NCI-H2107 treated with DMSO at 0.1 percent for 48 hours (cell line): ENCODE data around the gene SETDB2.
A peak's percentile ranks its signal among the peaks of the same experiment; 100 is the strongest.
"Not testable (repeated sequence)": the region's sequence is repeated elsewhere in the genome, so short reads cannot be mapped to it uniquely, and the experiment has no call there.

Experiments
- DNase-seq: peaks from one replicate; lab custom pipeline; 2025; ENCODE audit not compliant: unreplicated experiment; lab: John Stamatoyannopoulos, UW

SETDB2 gene

DNA sequence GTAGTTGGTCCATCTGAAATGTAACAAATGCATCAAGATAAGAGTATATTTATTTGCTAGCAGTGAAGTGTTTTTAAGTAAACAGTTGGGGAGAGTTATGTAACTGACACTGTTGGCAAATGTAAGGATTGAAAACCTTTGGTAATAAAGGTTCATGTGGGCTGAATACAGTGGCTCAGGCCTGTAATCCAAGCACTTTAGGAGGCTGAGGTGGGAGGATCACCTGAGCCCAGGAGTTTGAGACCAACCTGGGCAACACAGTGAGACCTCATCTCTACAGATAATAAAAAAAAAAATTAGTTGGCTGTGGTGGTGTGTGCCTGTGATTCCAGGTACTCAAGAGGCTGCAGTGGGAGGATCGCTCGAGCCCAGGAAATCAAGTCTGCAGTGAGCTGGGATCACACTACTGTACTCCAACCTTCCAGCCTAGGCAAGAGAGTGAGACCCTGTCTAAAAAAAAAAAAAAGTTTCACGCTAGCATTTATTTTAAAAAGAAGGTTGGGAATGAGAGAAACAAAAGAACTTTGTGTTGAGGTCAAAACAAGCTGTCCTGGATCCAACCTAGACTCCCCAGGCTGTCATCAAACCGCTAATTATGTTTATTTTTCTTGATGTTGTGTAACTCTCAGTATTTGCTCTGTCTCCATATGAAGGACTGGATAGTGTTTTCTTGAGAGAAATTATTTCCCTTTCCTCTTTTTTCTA is 20.7 kb downstream of the SETDB2 start:
- no peak for DNase-seq

DNA sequence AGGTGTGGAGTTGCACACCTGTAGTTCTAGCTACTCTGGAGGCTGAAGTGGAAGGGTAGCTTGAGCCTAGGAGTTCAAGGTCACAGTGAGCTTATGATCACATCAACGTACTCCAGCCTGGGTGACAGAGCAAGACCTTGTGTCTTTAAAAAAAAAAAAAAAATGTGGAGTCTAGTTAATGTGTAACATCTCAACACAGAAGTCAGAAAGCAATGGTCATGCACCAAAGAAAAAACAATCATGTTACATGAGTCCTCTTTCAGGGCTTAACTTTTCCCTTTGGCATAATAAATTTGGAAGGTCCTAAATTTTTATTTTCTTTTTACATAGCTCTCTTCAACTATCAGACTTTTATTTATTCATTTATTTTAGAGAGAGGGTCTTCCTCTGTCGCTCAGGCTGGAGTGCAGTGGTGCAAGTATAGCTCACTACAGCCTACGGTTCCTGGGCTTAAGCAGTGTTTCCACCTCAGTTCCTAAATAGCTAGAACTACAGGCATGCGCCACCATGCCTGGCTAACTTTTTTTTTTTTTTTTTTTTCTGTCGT is 22.3 kb downstream of the SETDB2 start:
- no peak for DNase-seq

DNA sequence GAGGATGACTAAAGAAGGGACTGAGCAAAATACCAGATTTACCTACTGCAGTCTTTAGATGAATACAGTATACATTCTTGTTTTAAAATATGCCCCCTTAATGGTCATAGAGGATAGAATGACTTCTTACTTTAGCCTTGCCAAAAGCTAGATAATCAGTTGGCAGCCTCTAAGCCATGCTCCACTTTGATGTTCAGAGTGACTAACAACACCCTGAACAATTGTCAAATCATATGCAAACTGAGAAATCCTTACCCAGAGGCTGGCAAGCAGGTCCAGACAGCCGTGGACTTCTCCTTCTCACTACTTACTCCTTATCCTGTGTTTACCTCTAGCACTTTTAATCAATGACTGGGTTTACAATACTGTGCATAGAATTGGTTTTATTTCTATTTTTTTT is 28.1 kb downstream of the SETDB2 start:
- DNase-seq, result no peak

DNA sequence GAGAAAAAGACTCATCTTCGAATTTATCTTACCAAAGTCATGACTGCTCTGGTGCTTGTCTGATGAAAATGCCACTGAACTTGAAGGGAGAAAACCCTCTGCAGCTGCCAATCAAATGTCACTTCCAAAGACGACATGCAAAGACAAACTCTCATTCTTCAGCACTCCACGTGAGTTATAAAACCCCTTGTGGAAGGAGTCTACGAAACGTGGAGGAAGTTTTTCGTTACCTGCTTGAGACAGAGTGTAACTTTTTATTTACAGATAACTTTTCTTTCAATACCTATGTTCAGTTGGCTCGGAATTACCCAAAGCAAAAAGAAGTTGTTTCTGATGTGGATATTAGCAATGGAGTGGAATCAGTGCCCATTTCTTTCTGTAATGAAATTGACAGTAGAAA is 32.5 kb downstream of the SETDB2 start:
- no peak for DNase-seq

DNA sequence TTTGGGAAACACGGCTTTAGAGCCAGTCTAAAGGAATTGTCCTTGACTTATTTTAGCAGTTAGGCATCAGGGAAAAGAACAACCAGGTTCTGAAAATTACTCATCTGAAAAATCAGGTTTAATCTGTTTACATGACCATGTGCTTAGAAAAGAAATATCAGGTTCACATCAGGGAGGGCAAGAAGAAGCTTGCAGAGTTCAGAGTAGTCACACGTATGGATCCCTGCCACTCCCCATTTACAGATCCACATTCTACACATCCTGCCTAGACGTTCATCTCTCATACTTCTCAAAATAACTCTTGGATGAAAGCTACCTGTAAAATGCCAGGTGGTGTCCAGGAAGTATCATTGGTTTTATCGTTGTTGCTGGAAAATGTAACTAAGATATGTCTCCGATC is 37.7 kb downstream of the SETDB2 start:
- no peak for DNase-seq

DNA sequence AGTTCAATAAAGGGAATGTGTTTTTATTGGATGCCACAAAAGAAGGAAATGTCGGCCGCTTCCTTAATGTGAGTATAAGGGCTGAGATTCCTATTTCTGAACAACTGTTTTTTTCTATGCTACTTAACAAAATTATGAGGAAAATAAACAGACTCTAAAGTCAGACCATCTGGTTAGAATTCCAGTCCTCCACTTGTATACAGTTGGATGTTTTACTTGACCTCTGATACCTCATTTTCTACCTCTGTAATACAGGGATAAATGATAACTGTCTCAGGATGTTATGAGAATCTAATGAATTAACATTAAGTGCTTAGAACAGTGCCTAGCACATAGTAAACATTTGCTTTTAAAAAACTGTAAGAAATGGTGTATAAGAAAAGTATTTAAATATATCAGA is 44.5 kb downstream of the SETDB2 start:
- DNase-seq, result no peak

DNA sequence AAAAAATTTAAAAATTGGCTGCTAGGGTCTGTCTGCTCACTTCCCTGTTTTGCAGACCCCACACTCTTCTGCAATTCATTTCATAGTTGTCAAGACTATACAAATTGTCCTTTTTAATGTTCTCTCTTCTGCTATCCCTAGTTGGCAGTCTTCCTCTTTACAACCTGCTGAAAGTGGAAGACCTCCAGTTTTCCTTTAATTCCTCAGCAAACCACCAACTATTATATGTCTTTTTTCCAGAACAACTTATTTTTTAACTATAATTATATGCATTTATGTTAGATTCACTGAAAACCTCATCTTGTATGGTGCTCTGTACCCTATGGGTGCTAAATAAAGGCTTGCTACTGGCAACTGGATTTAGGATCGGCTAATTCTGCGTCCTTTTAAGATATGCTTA is 50.6 kb downstream of the SETDB2 start:
- DNase-seq, result no peak

DNA sequence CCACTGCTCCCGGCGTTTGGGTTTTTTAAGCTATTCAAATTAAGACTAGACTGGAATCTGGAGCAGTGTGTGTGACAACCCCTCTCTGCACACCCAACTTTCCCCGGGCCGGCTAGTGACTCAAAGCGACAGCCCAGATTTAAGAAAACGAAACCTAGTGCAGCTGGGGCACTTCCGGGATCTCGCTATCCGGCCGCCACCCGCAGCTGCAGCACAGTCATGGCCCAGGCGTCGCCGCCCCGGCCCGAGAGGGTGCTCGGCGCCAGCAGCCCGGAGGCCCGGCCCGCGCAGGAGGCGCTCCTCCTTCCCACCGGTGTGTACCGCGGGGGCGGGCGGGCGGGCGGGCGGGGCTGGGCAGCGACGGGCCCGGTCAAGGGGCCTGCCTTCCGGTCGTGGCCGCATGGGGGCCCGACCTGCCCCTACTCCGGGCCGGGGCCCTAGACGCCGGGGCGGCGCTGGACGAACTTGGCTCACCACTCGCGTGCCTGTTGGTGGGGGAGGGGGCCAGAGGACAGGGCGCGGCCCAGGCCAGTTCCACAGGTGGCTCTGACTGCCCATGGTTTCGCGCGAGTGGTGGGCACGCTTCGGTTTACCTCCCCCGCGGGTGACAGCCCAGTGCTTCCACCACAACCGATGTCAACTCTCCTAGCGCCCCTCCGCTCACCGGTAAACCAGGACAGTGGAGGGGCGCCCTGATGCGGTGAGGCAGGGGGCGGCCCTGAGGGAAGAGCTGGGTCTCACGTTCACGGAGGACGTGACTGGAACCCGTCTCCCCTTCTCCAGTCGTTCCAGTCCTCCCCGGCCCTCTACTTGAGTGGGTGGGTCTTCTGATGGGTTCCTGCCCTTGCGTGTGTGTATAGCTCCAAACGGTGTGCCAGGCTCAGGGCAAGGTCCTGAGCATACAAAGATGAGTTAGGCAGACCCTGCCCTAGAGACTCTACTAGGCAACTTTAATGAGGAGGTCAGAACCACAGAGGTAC is 52.0 kb downstream of the SETDB2 start, which contains the start of gene PHF11:
PHF11 (plus strand) TSS at position 171 of the 980 bp plus-strand sequence; CDS start at position 220, 49 bp downstream.
- DNase-seq, result peak; percentile 11

DNA sequence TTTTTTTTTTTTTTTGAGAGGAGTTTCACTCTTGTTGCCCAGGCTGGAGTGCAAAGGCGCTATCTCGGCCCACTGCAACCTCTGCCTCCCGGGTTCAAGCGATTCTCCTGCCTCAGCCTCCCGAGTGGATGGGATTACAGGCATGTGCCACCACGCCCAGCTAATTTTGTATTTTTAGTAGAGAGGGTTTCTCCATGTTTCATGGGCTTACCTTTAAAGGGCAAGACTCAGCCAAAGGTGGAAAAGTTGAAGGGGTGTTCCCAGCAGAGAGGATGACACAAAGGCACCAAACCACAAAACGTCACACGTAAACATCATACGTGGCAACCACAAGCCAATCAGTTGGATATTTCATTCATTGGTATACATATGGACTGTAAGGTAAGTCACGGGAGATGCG is 52.8 kb downstream of the SETDB2 start:
- DNase-seq, result not testable (repeated sequence)

DNA sequence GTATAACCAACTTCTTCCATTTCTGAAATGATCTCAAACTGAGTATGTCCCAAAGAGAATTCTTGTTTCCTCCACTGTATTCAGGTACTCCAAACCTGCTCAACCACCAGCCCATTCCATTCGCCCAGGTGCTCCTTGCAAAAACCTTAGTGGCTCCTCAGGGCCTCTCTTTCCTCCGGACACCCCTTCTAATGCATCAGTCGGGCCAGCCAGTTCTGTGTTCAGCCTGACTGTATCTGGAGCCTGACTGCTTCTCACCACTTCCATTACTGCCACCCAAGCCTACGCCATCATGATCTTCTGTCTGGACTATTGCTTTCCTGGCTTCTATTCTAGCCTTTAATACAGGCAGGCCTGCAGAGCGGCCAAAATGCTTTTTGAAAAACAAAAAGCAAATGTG is 53.2 kb downstream of the SETDB2 start:
- no peak for DNase-seq

DNA sequence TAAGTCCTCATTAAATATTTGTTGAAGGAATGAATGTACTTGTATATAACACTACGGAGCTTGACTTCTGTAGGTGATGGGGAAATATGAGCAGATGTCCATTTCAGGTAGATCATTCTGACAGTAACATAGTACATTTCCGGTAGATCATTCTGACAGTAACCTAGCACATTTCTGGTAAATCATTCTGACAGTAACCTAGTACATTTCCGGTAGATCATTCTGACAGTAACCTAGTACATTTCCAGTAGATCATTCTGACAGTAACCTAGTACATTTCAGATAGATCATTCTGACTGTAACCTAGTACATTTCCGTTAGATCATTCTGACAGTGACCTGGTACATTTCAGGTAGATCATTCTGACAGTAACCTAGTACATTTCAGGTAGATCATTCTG is 54.1 kb downstream of the SETDB2 start:
- DNase-seq, result no peak

DNA sequence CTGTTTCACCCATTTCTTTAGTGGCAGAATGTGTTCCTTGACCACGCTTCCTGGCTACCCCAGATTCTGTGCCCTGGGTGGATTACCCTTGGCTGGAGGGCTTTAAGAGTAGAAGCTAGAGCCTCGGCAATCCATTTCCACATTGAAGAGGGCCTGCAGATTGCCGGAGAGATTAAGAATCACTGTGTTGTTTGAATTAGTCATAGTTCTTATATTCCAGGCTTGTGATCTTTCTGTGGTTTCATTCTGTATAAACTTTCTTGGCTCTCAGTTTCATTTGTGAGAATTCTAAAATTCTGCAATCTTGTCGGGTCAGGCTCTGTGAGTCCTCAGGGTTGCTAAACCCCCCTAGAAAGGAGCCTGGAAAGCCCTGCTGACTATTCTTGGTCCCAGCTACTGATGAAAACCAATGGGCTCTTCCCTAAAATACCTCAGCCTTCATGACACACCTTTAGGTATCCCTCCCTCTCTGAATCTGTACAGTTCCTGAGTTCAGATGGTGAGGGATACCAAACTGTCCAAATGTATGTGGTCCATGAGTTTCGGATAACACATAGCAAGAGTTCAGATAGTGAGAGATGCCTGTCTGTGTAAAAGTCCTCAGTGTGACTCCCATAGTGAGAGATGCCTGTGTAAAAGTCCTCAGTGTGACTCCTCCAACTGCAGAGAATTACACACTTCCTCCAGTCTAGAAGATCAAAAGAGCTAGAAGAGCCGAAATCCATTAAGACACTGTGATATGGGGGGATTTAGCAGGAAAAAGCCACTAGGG is 56.0 kb downstream of the SETDB2 start:
- no peak for DNase-seq

DNA sequence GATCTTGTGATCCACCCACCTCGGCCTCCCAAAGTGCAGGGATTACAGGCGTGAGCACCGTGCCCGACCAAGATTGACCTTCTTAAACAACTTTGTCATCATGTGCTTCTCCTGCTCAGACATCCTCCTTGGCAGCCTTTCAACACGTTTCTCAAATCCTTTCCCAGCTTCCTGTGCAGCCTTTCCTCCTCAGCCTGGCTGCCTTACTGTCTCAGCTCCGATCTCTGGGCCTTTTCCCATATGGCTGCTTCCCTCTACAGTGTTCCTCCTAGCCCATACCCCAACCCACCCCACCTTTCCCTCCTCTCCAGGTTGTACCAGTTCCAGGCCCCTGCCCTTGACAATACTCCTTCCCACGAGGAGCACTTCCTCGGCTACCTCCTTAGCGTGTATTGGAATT is 58.9 kb downstream of the SETDB2 start:
- DNase-seq, result no peak

DNA sequence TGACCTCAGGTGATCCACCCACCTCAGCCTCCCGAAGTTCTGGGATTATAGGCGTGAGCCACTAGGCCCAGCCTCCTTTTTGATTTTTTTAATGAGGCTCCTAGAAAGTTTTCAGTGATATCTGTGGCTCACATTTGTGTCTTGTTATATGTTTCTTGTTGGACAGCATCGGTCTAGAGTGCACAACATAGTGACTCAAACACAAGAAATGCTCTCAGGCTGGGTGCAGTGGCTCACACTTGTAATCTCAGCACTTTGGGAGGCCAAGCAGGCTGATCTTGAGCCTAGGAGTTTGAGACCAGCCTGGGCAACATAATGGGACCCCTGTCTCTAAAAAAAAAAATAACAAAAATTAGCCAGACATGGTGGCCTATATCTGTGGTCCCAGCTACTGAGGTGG is 59.9 kb downstream of the SETDB2 start:
- no peak for DNase-seq

DNA sequence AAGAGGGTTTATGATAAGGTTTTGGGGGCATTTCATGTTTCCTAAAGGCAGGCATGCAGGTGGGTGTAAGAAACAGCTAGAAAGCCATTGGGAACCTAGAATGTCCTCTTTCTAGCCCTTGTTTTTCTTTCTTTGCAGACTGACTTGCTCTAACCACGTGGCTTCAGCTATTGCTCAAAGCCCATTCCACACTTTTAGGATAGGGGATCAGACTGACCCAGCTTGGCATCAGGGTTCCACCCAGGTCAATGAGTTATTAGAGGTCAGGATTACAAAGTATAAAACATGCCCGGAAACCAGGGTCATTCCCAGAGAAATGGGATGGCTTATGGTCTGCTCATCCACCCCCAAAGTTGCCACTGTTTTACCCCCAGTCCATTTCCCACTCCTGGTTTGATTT is 68.5 kb downstream of the SETDB2 start:
- no peak for DNase-seq

DNA sequence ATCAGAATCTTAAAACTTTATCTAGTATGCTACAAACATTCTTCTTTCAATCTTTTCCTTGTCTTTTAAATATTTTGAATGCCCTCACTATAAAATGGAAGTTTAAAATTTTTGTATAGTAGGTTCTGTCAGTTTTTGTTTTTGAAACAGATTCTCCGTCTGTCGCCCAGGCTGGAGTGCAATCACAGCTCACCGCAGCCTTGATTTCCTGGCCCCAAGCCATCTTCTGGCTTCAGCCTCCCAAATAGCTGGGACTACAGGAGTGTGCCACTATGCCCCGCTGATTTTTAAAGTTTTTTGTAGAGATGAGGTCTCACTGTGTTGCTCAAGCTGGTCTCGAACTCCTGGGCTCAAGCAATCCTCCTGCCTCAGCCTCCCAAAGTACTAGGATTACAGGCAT is 72.4 kb downstream of the SETDB2 start:
- no peak for DNase-seq

DNA sequence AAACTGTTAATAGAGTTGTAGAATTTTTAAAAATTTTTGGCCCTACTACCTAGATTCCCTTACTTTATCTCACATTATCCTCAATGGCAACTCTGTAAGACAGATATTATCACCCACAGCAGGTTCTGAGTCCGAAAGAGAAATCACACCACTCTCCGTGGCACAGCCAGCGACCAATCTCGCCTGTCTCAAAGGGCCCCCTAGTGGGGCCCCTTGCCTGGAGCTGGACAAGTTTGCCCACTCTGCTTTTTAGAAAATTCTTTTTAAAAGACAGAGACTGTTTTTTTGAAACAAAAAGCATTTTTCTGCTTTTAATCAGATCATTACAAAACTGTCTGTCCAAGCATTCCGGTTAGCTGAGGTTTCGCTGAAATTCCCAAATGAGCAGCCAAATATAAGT is 73.4 kb downstream of the SETDB2 start:
- no peak for DNase-seq

DNA sequence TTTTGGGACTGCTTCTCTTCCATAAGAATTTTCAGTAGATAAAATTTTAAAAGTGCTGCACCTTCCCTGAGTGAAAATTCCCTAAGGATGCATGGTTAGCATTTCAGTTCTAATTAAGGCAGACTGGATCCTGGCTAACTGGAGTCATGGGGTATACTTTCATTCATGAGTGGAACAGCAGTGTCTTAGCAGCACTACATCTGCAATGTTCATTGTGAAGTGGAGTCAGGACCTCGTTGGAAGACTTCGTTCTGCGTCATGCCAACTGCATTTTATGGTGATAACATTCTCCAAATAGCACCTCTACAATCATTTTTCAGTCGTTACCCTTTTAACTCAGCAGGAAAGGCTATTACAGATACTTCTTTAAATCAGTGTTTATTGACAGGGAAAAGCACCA is 77.2 kb downstream of the SETDB2 start:
- DNase-seq, result no peak

DNA sequence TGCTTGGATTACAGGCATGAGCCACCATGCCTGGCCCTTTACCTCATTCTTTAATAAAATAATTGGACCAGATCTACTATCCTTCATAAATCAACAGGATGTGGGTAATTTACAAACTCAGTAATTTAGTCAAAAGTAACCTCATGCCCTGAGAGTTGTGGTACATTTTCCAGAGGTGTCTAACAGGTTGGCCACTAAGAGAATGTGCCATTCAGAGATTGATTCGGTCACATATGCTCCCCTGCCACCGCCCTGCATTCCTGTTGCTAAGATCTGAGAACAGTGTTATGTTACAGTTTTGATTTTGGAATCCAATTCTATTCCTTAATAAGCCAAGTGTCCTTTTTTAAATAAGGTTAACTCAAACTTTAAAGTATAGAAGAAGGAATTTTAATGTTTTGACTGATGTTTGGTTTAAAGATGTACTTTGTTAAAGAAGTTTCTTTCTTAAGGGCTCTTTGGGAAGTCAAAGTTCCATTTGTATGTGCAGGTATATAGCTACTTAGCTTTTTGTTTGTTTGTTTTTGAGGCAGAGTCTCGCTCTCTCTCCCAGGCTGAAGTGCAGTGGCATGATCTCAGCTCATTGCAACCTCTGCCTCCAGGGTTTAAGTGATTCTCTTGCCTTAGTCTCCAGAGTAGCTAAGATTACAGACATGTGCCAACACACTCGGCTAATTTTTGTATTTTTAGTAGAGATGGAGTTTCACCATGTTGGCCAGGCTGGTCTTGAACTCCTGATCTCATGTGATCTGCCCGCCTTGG is 80.8 kb downstream of the SETDB2 start:
- DNase-seq, result no peak

DNA sequence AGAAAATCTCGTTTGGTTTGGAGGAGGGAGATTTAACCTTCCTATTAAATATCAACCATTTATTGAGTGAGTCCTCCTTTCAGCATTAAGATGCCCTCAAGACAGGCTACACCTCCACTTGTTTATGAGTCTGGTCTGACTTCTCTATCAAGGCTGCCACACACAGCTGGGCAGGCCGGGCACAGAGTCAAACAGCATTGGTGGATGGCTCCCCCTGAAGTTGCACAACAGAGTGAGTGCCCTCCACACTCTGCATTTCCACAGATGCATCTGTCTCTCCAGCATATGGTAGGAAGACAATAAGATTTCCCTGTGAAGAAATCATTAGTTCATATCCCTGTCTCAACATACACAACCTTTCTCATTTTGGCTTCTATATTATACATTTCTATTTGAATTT is 83.0 kb downstream of the SETDB2 start:
- no peak for DNase-seq
